Measurements from ENCODE around the gene PPP3CB.

The PPP3CB gene

GRCh38 chr10:73529089-73529832, 33.4 kb upstream of the PPP3CB start:
- H3K36me3 Mint-ChIP-seq (ENCODE audit: low read depth), result peaks cover 25% of the 10 kb centered on the region
- peak; percentile 77 to 91 (median 83) for TF ChIP-seq CTCF (IDR thresholded peaks at IDR 0.05; ENCODE audit: unreplicated experiment in 3 of 3)
- H3K27ac Mint-ChIP-seq, result peak overlapping the region in 1 of 3 experiments; percentile 17
- H3K27me3 Mint-ChIP-seq (ENCODE audit: low read depth), result no peaks in the 10 kb centered on the region
- H3K4me3 Mint-ChIP-seq, result no peak overlapping the region
- no peaks in the 10 kb centered on the region for H3K4me1 Mint-ChIP-seq
- H3K9me3 Mint-ChIP-seq, result no peaks in the 10 kb centered on the region

GRCh38 chr10:73522263-73522662, 26.4 kb upstream of the PPP3CB start:
- no peak for TF ChIP-seq CTCF (IDR thresholded peaks at IDR 0.05; ENCODE audit: unreplicated experiment in 3 of 3)
- Mint-ChIP-seq H3K27ac (no peak overlapping the region), H3K36me3 (ENCODE audit: low read depth) (peaks cover 54% of the 10 kb centered on the region), H3K9me3 (no peaks in the 10 kb centered on the region), H3K4me1 (no peaks in the 10 kb centered on the region), H3K27me3 (ENCODE audit: low read depth) (no peaks in the 10 kb centered on the region), H3K4me3 (no peak overlapping the region)

GRCh38 chr10:73519336-73519735, 23.5 kb upstream of the PPP3CB start:
- Mint-ChIP-seq H3K36me3 (ENCODE audit: low read depth) (peaks cover 55% of the 10 kb centered on the region), H3K9me3 (no peaks in the 10 kb centered on the region), H3K27ac (no peak overlapping the region), H3K27me3 (ENCODE audit: low read depth) (no peaks in the 10 kb centered on the region), H3K4me1 (no peaks in the 10 kb centered on the region), H3K4me3 (no peak overlapping the region)
- no peak for TF ChIP-seq CTCF (IDR thresholded peaks at IDR 0.05; ENCODE audit: unreplicated experiment in 3 of 3)

GRCh38 chr10:73517166-73517888, 21.5 kb upstream of the PPP3CB start:
- H3K4me3 Mint-ChIP-seq, result no peak overlapping the region
- no peaks in the 10 kb centered on the region for H3K27me3 Mint-ChIP-seq (ENCODE audit: low read depth)

GRCh38 chr10:73512207-73512743, 16.5 kb upstream of the PPP3CB start:
- no peaks in the 10 kb centered on the region for H3K4me1 Mint-ChIP-seq
- H3K27me3 Mint-ChIP-seq (ENCODE audit: low read depth), result no peaks in the 10 kb centered on the region

More at GRCh38 chr10:73517166-73517888, 21.5 kb upstream of the PPP3CB start:
- Mint-ChIP-seq H3K27ac (no peak overlapping the region), H3K36me3 (ENCODE audit: low read depth) (peaks cover 42% of the 10 kb centered on the region), H3K4me1 (no peaks in the 10 kb centered on the region), H3K9me3 (no peaks in the 10 kb centered on the region)
- TF ChIP-seq CTCF (IDR thresholded peaks at IDR 0.05; ENCODE audit: unreplicated experiment in 3 of 3), result no peak

More at GRCh38 chr10:73512207-73512743, 16.5 kb upstream of the PPP3CB start:
- no peak for TF ChIP-seq CTCF (IDR thresholded peaks at IDR 0.05; ENCODE audit: unreplicated experiment in 3 of 3)
- H3K4me3 Mint-ChIP-seq, result no peak overlapping the region
- H3K36me3 Mint-ChIP-seq (ENCODE audit: low read depth), result peaks cover 20% of the 10 kb centered on the region
- no peaks in the 10 kb centered on the region for H3K9me3 Mint-ChIP-seq
- H3K27ac Mint-ChIP-seq, result no peak overlapping the region

Data from nephron (organoid).